Ascending aorta (tissue), 2 donors: ENCODE measurements around the gene FGD4. TPM values are rescaled to one million over a fixed set of nuclear protein-coding genes. Genes with fewer than 3 reads are reported as not detected.

Source experiments
- DNase-seq, 2 donors: peaks; one replicate each; pipeline ENCODE4 v3.0.0-alpha.2; 2019; ENCODE audit warnings: low spot score in 2 of 2
- H3K27ac ChIP-seq, 2 donors: fragments of 200-600 bp; sonication (generic); one replicate each; pipeline ENCODE4 v1.5.1; 2016 to 2017; ENCODE audit warnings: mild to moderate bottlenecking in 1 of 2
- H3K27me3 ChIP-seq: fragments of 200-600 bp; sonication (generic); one replicate; pipeline ENCODE4 v1.5.1; 2017
- H3K36me3 ChIP-seq, 2 donors: fragments of 200-600 bp; sonication (generic); one replicate each; pipeline ENCODE4 v1.5.1; 2016
- H3K4me1 ChIP-seq, 2 donors: fragments of 200-600 bp; sonication (generic); one replicate each; pipeline ENCODE4 v1.5.1; 2016 to 2017; ENCODE audit warnings: mild to moderate bottlenecking in 1 of 2
- H3K4me3 ChIP-seq, 2 donors: fragments of 200-600 bp; sonication (generic); one replicate each; pipeline ENCODE4 v1.5.1; 2016 to 2017; ENCODE audit warnings: mild to moderate bottlenecking in 1 of 2
- H3K9me3 ChIP-seq, 2 donors: fragments of 200-600 bp; sonication (generic); one replicate each; pipeline ENCODE4 v1.5.1; 2016
- intact Hi-C: fragments of 100-400 bp; cut with DNase I; formaldehyde crosslinking; loops from one replicate; pipeline ENCODE4 v1.15.1; 2023
- total RNA-seq: library from RNA; depleted of rRNA; stranded (reverse); fragments of >200 nt; gene quantifications from one replicate; pipeline ENCODE4 v1.1.0, GENCODE V29; 2016
- TF ChIP-seq, protein P1 (sequence below), 3 experiments: fragments of 200-600 bp in 2 of 3; fragments of 450-650 bp in 1 of 3; sonication (generic) in 2 of 3; IDR thresholded peaks; one replicate each; pipeline ENCODE4 v1.5.1; 2016 to 2019; ENCODE audit warnings: antibody characterized with exemption in 3 of 3, mild to moderate bottlenecking in 1 of 3, moderate library complexity in 1 of 3

FGD4 gene
- total RNA-seq, 1 donor from 2014 or later, result 47.5 TPM

DNA sequence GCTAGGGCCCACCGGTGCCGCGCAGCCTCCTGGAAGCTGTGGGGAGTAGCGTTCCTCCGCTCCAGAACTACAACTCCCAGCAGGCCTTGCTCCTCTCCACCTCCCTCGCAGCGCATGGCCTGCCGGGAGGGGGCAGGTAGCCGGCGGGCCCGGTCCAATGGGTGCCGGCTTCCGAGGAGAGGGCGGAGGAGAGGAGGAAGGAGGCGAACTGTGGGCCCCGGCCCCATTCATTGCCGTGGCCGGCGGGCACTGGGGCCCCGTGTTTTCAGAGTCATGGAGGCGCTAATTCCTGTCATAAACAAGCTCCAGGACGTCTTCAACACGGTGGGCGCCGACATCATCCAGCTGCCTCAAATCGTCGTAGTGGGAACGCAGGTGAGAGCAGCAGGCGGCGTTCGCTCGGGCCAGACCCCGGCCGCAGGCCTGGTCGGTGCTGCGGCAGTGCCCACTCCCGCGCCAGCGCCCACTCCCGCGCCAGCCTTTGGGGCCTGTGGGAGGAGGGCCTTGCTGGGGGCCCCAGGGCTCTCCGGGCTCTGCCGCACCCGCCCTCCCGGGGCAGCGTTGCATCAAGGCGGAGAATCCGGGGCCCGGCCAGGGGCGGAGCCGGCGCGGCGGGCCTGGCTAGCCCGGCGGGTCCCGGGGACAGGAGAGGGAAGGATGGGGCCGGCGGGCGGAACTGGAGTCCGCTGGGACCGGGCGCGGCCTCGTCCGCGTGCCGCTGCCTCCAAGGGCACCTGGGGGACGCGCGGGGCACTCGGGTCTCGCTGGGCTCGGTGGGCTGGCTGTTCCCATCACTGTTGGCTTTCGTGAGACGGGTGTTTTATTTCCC lies 279.9 kb downstream of the FGD4 start, which contains the start of gene DNM1L:
TSS of gene DNM1L (plus strand) at position 211 of the 829 bp plus-strand sequence. CDS start at position 274, 63 bp downstream.
- TF ChIP-seq, protein P1, sequence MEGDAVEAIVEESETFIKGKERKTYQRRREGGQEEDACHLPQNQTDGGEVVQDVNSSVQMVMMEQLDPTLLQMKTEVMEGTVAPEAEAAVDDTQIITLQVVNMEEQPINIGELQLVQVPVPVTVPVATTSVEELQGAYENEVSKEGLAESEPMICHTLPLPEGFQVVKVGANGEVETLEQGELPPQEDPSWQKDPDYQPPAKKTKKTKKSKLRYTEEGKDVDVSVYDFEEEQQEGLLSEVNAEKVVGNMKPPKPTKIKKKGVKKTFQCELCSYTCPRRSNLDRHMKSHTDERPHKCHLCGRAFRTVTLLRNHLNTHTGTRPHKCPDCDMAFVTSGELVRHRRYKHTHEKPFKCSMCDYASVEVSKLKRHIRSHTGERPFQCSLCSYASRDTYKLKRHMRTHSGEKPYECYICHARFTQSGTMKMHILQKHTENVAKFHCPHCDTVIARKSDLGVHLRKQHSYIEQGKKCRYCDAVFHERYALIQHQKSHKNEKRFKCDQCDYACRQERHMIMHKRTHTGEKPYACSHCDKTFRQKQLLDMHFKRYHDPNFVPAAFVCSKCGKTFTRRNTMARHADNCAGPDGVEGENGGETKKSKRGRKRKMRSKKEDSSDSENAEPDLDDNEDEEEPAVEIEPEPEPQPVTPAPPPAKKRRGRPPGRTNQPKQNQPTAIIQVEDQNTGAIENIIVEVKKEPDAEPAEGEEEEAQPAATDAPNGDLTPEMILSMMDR (IDR thresholded peaks at IDR 0.05), result no peak
- H3K36me3 ChIP-seq, result no peaks in the 10 kb centered on the region
- H3K27ac ChIP-seq, result peak within 1 kb of the TSS; percentile 93 to 94
- H3K9me3 ChIP-seq, result no peaks in the 10 kb centered on the region
- peak within 1 kb of the TSS; percentile 82 to 84 for H3K4me3 ChIP-seq
- intact Hi-C loops, result loop anchor here (1.0 to 2.0 kb wide), 3 partner anchors 951 to 1343 kb away; partner anchors contain the start of genes ALG10, AMN1 and ETFBKMT
- peak; percentile 81 to 97 for DNase-seq
- H3K4me1 ChIP-seq, result peaks cover 0 to 5% of the 10 kb centered on the region in 2 donors
- H3K27me3 ChIP-seq, result no peaks in the 10 kb centered on the region

DNA sequence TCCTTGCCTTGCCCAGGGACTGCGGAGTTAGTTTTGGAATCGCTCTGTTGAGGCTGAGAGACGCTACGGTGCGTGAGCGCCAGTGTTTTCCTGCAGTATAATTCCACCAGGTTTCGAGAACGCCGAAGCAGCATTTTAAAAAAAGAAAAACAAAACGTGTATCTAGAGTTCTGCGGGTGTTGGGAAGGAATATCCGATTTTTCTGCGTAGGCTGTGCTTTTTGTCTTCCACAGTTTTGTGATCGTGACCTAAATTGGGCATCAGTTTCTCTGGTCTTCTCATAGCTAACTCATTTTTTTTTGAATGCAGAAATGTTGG lies 280.5 kb downstream of the FGD4 start:
- Histone ChIP-seq H3K36me3 (no peaks in the 10 kb centered on the region), H3K27me3 (no peaks in the 10 kb centered on the region), H3K27ac (peak overlapping the region; percentile 93 to 94), H3K4me3 (peak overlapping the region; percentile 82 to 84), H3K9me3 (no peaks in the 10 kb centered on the region), H3K4me1 (peaks cover 0 to 5% of the 10 kb centered on the region in 2 donors)
- intact Hi-C loops, result loop anchor here (1.0 to 5.0 kb wide), 4 partner anchors 573 to 1342 kb away; partner anchors contain the start of genes ALG10, AMN1, BICD1 and ETFBKMT
- DNase-seq, result no peak
- TF ChIP-seq, protein P1 (IDR thresholded peaks at IDR 0.05), result no peak

DNA sequence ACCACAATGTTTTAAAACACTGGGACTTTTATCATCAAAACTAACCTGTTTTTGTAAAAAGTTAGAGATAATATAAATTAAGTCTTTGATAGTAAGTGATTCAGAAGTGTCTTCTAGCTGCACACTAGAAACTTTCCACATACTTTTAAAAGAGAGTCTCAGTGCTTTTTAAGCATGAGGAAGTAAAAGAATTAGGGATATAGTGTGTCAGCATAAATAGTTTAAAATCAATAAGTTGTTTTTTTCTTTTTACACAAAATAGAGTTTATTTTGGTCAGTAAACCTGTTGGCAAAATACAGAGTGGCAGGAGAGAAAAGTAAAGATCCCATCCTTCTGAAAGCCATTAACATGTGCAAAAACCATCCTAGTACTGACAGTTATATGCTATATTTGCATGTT lies 281.4 kb downstream of the FGD4 start:
- intact Hi-C loops, result loop anchor here (5.0 kb wide), 1 partner anchor 573 kb away; the partner anchor contains the start of gene BICD1
- Histone ChIP-seq H3K4me3 (peak overlapping the region; percentile 82 to 84), H3K27ac (peak overlapping the region; percentile 93 to 94), H3K4me1 (peaks cover 0 to 5% of the 10 kb centered on the region in 2 donors), H3K27me3 (no peaks in the 10 kb centered on the region), H3K36me3 (no peaks in the 10 kb centered on the region), H3K9me3 (no peaks in the 10 kb centered on the region)
- TF ChIP-seq, protein P1 (IDR thresholded peaks at IDR 0.05), result no peak
- DNase-seq, result no peak

DNA sequence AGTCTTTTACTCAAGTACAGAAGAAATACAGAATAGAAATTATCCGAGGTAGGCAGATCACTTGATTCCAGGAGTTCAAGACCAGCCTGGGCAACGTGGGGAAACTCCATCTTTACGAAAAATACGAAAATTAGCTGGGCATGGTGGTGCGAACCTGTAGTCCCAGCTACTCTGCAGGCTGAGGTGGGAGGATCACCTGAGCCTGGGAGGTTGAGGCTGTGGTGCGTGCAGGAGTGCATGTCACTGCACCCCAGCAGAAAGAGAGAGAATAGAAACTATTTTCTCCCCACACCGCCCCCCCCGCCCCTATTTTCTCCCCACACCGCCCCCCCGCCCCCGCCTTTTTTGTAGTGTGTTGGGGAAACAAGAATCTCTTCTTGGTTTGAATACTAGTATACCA lies 281.9 kb downstream of the FGD4 start:
- intact Hi-C loops, result loop anchor here (5.0 kb wide), 1 partner anchor 574 kb away; the partner anchor contains the start of gene BICD1
- Histone ChIP-seq H3K27ac (peak overlapping the region in 1 of 2 donors; percentile 94), H3K9me3 (no peaks in the 10 kb centered on the region), H3K27me3 (no peaks in the 10 kb centered on the region), H3K4me3 (no peak overlapping the region), H3K4me1 (peaks cover 0 to 5% of the 10 kb centered on the region in 2 donors), H3K36me3 (no peaks in the 10 kb centered on the region)
- no peak for DNase-seq
- TF ChIP-seq, protein P1 (IDR thresholded peaks at IDR 0.05), result no peak

DNA sequence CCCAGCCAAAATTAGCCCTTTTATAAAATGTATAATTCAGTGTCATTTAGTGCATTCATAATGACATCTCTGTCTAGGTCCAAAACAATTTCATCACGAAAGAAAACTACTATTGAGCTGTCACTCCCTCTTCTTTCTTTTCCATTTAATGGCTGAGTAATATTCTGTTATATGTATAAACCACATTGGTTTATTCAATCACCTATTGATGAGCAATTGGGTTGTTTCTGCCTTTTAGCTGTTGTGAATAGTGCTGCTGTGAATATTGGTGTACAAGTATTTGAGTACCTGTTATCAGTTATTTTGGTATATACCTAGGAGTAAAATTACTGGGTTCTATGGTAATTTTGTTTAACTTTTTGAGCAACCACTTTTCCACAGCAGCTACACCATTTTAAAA lies 287.0 kb downstream of the FGD4 start:
- intact Hi-C loops, result no loop called here
- H3K27ac ChIP-seq, result no peak overlapping the region

More for the DNA sequence above, 287.0 kb downstream of the FGD4 start:
- Histone ChIP-seq H3K36me3 (no peaks in the 10 kb centered on the region), H3K4me3 (no peak overlapping the region), H3K27me3 (no peaks in the 10 kb centered on the region), H3K4me1 (no peaks in the 10 kb centered on the region), H3K9me3 (no peaks in the 10 kb centered on the region)
- TF ChIP-seq, protein P1 (IDR thresholded peaks at IDR 0.05), result no peak
- no peak for DNase-seq
